ENCODE data around the gene PLB1.

DNA sequence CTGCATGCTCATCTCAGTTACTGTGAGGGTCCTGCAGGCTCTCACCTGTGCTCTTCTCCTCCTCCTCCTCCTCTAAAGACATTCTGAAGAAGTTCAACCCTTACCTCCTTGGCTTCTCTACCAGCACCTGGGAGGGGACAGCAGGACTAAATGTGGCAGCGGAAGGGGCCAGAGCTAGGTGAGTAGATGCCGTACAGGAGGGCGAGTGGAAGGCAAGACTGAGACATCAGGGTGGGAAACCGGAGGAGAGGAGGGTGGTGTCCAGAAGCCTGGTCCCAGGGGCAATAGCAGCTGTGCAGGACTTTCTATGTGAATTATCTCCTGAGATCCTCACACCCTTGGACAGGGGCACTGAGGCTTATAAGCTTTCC lies 124.9 kb downstream of the PLB1 start:
- TF ChIP-seq CTCF (conservative IDR thresholded peaks at IDR 0.05; ENCODE audit: low read depth in 2 of 2): no peak
- no peak for TF ChIP-seq CREB1 (CRISPR knock-in tag; IDR thresholded peaks at IDR 0.05; ENCODE audit: low read depth)
- TF ChIP-seq EZH2phosphoT487 (IDR thresholded peaks at IDR 0.05; ENCODE audit: unreplicated experiment): no peak
- TF ChIP-seq EZH2 (IDR thresholded peaks at IDR 0.05; ENCODE audit: low read depth, unreplicated experiment): no peak
- no peak for TF ChIP-seq POLR2AphosphoS5 (IDR thresholded peaks at IDR 0.05; ENCODE audit: low read depth)
- no peak for TF ChIP-seq ZNF114 (CRISPR knock-in tag; IDR thresholded peaks at IDR 0.05)
- TF ChIP-seq, protein P1, sequence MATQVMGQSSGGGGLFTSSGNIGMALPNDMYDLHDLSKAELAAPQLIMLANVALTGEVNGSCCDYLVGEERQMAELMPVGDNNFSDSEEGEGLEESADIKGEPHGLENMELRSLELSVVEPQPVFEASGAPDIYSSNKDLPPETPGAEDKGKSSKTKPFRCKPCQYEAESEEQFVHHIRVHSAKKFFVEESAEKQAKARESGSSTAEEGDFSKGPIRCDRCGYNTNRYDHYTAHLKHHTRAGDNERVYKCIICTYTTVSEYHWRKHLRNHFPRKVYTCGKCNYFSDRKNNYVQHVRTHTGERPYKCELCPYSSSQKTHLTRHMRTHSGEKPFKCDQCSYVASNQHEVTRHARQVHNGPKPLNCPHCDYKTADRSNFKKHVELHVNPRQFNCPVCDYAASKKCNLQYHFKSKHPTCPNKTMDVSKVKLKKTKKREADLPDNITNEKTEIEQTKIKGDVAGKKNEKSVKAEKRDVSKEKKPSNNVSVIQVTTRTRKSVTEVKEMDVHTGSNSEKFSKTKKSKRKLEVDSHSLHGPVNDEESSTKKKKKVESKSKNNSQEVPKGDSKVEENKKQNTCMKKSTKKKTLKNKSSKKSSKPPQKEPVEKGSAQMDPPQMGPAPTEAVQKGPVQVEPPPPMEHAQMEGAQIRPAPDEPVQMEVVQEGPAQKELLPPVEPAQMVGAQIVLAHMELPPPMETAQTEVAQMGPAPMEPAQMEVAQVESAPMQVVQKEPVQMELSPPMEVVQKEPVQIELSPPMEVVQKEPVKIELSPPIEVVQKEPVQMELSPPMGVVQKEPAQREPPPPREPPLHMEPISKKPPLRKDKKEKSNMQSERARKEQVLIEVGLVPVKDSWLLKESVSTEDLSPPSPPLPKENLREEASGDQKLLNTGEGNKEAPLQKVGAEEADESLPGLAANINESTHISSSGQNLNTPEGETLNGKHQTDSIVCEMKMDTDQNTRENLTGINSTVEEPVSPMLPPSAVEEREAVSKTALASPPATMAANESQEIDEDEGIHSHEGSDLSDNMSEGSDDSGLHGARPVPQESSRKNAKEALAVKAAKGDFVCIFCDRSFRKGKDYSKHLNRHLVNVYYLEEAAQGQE (IDR thresholded peaks at IDR 0.05; ENCODE audit: unreplicated experiment): no peak
- TF ChIP-seq JUNB (IDR thresholded peaks at IDR 0.05; ENCODE audit: unreplicated experiment): no peak
- no peak for TF ChIP-seq ZNF331 (CRISPR knock-in tag; IDR thresholded peaks at IDR 0.05; ENCODE audit: low read depth)
- TF ChIP-seq, protein P2, sequence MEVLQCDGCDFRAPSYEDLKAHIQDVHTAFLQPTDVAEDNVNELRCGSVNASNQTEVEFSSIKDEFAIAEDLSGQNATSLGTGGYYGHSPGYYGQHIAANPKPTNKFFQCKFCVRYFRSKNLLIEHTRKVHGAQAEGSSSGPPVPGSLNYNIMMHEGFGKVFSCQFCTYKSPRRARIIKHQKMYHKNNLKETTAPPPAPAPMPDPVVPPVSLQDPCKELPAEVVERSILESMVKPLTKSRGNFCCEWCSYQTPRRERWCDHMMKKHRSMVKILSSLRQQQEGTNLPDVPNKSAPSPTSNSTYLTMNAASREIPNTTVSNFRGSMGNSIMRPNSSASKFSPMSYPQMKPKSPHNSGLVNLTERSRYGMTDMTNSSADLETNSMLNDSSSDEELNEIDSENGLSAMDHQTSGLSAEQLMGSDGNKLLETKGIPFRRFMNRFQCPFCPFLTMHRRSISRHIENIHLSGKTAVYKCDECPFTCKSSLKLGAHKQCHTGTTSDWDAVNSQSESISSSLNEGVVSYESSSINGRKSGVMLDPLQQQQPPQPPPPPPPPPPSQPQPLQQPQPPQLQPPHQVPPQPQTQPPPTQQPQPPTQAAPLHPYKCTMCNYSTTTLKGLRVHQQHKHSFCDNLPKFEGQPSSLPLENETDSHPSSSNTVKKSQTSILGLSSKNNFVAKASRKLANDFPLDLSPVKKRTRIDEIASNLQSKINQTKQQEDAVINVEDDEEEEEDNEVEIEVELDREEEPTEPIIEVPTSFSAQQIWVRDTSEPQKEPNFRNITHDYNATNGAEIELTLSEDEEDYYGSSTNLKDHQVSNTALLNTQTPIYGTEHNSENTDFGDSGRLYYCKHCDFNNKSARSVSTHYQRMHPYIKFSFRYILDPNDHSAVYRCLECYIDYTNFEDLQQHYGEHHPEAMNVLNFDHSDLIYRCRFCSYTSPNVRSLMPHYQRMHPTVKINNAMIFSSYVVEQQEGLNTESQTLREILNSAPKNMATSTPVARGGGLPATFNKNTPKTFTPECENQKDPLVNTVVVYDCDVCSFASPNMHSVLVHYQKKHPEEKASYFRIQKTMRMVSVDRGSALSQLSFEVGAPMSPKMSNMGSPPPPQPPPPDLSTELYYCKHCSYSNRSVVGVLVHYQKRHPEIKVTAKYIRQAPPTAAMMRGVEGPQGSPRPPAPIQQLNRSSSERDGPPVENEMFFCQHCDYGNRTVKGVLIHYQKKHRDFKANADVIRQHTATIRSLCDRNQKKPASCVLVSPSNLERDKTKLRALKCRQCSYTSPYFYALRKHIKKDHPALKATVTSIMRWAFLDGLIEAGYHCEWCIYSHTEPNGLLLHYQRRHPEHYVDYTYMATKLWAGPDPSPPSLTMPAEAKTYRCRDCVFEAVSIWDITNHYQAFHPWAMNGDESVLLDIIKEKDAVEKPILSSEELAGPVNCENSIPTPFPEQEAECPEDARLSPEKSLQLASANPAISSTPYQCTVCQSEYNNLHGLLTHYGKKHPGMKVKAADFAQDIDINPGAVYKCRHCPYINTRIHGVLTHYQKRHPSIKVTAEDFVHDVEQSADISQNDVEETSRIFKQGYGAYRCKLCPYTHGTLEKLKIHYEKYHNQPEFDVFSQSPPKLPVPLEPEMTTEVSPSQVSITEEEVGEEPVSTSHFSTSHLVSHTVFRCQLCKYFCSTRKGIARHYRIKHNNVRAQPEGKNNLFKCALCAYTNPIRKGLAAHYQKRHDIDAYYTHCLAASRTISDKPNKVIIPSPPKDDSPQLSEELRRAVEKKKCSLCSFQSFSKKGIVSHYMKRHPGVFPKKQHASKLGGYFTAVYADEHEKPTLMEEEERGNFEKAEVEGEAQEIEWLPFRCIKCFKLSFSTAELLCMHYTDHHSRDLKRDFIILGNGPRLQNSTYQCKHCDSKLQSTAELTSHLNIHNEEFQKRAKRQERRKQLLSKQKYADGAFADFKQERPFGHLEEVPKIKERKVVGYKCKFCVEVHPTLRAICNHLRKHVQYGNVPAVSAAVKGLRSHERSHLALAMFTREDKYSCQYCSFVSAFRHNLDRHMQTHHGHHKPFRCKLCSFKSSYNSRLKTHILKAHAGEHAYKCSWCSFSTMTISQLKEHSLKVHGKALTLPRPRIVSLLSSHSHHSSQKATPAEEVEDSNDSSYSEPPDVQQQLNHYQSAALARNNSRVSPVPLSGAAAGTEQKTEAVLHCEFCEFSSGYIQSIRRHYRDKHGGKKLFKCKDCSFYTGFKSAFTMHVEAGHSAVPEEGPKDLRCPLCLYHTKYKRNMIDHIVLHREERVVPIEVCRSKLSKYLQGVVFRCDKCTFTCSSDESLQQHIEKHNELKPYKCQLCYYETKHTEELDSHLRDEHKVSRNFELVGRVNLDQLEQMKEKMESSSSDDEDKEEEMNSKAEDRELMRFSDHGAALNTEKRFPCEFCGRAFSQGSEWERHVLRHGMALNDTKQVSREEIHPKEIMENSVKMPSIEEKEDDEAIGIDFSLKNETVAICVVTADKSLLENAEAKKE (CRISPR knock-in tag; IDR thresholded peaks at IDR 0.05): no peak
- TF ChIP-seq STAT1 (IDR thresholded peaks at IDR 0.05; ENCODE audit: unreplicated experiment): no peak
- TF ChIP-seq ETS1 (IDR thresholded peaks at IDR 0.05): no peak
